Fibroblast of lung (primary cell): Measurements from ENCODE around the gene RXFP1.

Source experiments
- CTCF ChIP-seq, 2 donors: IDR thresholded peaks in 1 of 2; conservative IDR thresholded peaks in 1 of 2; 1 replicate in 1 of 2; 2 replicates in 1 of 2; pipeline ENCODE4 v1.5.1; 2011 to 2012; ENCODE audit warnings: low read length in 2 of 2, control low read depth in 1 of 2, inconsistent platforms in 1 of 2, low read depth in 1 of 2, mild to moderate bottlenecking in 1 of 2
- EZH2 ChIP-seq: IDR thresholded peaks from 2 replicates; pipeline ENCODE4 v1.5.1; 2012; ENCODE audit warnings: low read length, control low read depth, mild to moderate bottlenecking; ENCODE audit errors: missing control alignments

- TF ChIP-seq CTCF (conservative IDR thresholded peaks at IDR 0.05 in 1 of 2, IDR thresholded peaks at IDR 0.05 in 1 of 2; ENCODE audit: low read depth in 1 of 2, low read length in 2 of 2), result no peak
- TF ChIP-seq EZH2, result no peak
Measured at GRCh38 chr4:158656439-158656838, 134.8 kb downstream of the RXFP1 start.
